Adrenal gland (tissue), 12 donors: ENCODE results near the gene ANK3. TPM values are rescaled to one million over a fixed set of nuclear protein-coding genes. Genes with fewer than 3 reads are reported as not detected.

ENCODE experiments used
- DNase-seq, 7 donors: peaks; one replicate each; pipeline ENCODE4 v3.0.0-alpha.2; 2019 to 2020
- H3K27ac ChIP-seq, 5 donors: fragments of 200-600 bp; sonication (generic) in 4 of 5; 1 replicate in 3 of 5; 2 replicates in 2 of 5; pipeline versions ENCODE4 v1.5.1 to v1.8.0; 2016 to 2020; ENCODE audit warnings: mild to moderate bottlenecking in 1 of 5
- H3K27me3 ChIP-seq: fragments of 200-600 bp; 2 replicates; pipeline ENCODE4 v1.8.0; 2021
- H3K36me3 ChIP-seq, 2 donors: fragments of 200-600 bp; replicated peaks in 1 of 2; 1 replicate in 1 of 2; 2 replicates in 1 of 2; pipeline versions ENCODE4 v1.5.1 to v1.8.0; 2018 to 2022
- H3K4me1 ChIP-seq, 2 donors: fragments of 200-600 bp; replicated peaks in 1 of 2; 1 replicate in 1 of 2; 2 replicates in 1 of 2; pipeline versions ENCODE4 v1.5.1 to v1.8.0; 2018 to 2021
- H3K4me3 ChIP-seq, 4 donors: fragments of 200-600 bp; sonication (generic) in 3 of 4; one replicate each; pipeline ENCODE4 v1.5.1; 2016 to 2018
- H3K9me3 ChIP-seq, 3 donors: fragments of 200-600 bp; sonication (generic) in 1 of 3; replicated peaks in 1 of 3; 1 replicate in 2 of 3; 2 replicates in 1 of 3; pipeline versions ENCODE4 v1.5.1 to v1.8.0; 2016 to 2021
- POLR2A ChIP-seq, 2 donors: fragments of 450-650 bp; IDR thresholded peaks; one replicate each; pipeline ENCODE4 v1.6.1; 2017; ENCODE audit warnings: antibody characterized with exemption in 2 of 2, mild to moderate bottlenecking in 2 of 2, moderate library complexity in 1 of 2
- WGBS, 4 donors: extraction: QIAGEN DNeasy Blood & Tissue Kit in 2 of 4; methylation state at CpG; one replicate each; pipeline versions ENCODE4 v1.1.5 to v1.1.7; 2013 to 2017; 5-methylcytosine and 5-hydroxymethylcytosine counted together
- intact Hi-C, 2 donors: fragments of 100-400 bp; cut with DNase I; formaldehyde crosslinking; loops; one replicate each; pipeline versions ENCODE4 v1.14.1 to v1.15.0; 2022 to 2023
- polyA plus RNA-seq, 3 donors: library from polyadenylated mRNA; stranded (reverse); fragments of 200-250 nt in 2 of 3; fragments of 350-450 nt in 1 of 3; fragmentation: Illumina TruSeq in 1 of 3; extraction: RNeasy Lipid Tissue Mini Kit (QIAGEN cat#74804) in 1 of 3; gene quantifications; one replicate each; pipeline ENCODE4 v1.2.3, GENCODE V29; 2013 to 2014
- total RNA-seq, 9 donors: library from RNA; depleted of rRNA in 4 of 9; stranded (reverse); fragments of >200 nt in 4 of 9; fragments of 120-200 nt in 1 of 9; fragmentation: NEBNext Ultra II Directional in 1 of 9; extraction: Animal tissue kit (Norgen Biotek cat#: 25700) in 1 of 9; gene quantifications; one replicate each; pipeline versions ENCODE4 v1.1.0 to v1.2.4, GENCODE V29; 2013 to 2023
- TF ChIP-seq, protein P1 (sequence below), 6 experiments: fragments of 450-650 bp in 4 of 6; fragments of 200-600 bp in 2 of 6; sonication (generic) in 1 of 6; IDR thresholded peaks; 1 replicate in 5 of 6; 2 replicates in 1 of 6; pipeline versions ENCODE4 v1.5.1 to v1.8.0; 2016 to 2021; ENCODE audit warnings: antibody characterized with exemption in 6 of 6, mild to moderate bottlenecking in 2 of 6, moderate library complexity in 1 of 6
- donor health status: healthy with polysubstance abuse.
- donor health status: Bipolar disorder and iron deficiency.
- donor health status: DM: yes; HTN: yes; CAD: no.
- donor health status: DM: no; HTN: no; CAD: no.
- donor health status: DM: no; HTN: no; CAD: no.
- donor health status: DM: yes; HTN: yes; CAD: no.

ANK3 gene
- total and polyA plus RNA-seq, 12 donors, result 2.6 to 48.1 (median 15.2) TPM

- no peaks in the 10 kb centered on the region for H3K4me1 ChIP-seq
- 66 to 84% (median 82%) methylated on average over 3 of the region's 3 CpGs for WGBS, 4 donors
- H3K27ac ChIP-seq, result no peak overlapping the region
- no peaks in the 10 kb centered on the region for H3K36me3 ChIP-seq
- TF ChIP-seq, protein P1, sequence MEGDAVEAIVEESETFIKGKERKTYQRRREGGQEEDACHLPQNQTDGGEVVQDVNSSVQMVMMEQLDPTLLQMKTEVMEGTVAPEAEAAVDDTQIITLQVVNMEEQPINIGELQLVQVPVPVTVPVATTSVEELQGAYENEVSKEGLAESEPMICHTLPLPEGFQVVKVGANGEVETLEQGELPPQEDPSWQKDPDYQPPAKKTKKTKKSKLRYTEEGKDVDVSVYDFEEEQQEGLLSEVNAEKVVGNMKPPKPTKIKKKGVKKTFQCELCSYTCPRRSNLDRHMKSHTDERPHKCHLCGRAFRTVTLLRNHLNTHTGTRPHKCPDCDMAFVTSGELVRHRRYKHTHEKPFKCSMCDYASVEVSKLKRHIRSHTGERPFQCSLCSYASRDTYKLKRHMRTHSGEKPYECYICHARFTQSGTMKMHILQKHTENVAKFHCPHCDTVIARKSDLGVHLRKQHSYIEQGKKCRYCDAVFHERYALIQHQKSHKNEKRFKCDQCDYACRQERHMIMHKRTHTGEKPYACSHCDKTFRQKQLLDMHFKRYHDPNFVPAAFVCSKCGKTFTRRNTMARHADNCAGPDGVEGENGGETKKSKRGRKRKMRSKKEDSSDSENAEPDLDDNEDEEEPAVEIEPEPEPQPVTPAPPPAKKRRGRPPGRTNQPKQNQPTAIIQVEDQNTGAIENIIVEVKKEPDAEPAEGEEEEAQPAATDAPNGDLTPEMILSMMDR (IDR thresholded peaks at IDR 0.05), result no peak
- intact Hi-C loops, result loop anchor here (5.0 to 10.0 kb wide), 4 partner anchors 88 to 229 kb away; no protein-coding TSS in a partner anchor
- no peaks in the 10 kb centered on the region for H3K9me3 ChIP-seq
- no peak for DNase-seq
- no peak overlapping the region for H3K4me3 ChIP-seq
- no peaks in the 10 kb centered on the region for H3K27me3 ChIP-seq
Measured at GRCh38 chr10:60205741-60206140, 183.9 kb downstream of the ANK3 start.

DNA sequence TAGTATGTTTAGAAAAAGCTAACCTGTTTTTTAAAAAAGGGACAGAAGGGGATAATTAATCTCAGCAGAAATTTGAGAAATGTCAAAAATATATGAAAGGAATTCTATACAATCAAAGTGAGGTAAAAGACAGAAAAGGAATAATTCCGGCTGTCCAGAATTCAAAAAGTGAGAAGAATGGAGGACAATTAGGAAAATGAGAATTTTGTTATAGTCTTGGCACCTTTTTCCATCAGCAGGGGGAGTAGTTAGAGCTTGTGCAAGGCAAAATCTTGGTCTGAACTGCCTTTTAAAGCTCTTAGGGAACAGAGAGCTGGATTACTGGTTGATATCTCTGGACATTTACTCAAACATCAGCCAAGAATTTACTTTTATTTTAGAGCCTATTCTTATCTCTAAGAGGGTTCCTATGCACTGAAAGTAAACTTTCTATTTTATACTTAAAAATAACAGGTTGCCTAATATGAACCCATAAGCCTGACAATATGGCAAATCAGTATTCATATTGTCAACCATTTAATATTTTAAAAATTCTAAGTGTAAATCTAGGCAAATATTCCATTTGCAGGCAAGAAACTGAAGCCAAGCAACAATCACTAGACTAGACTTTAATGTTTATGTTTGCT, 185.6 kb downstream of the ANK3 start:
- TF ChIP-seq, protein P1 (IDR thresholded peaks at IDR 0.05), result peak in 5 of 6 experiments; percentile 13 to 58 (median 48)
- no peak for TF ChIP-seq POLR2A (IDR thresholded peaks at IDR 0.05)
- H3K4me1 ChIP-seq, result no peaks in the 10 kb centered on the region
- no peaks in the 10 kb centered on the region for H3K9me3 ChIP-seq
- peak in 1 of 7 donors; percentile 8 for DNase-seq
- H3K27ac ChIP-seq, result no peak overlapping the region
- H3K27me3 ChIP-seq, result no peaks in the 10 kb centered on the region
- no peak overlapping the region for H3K4me3 ChIP-seq
- WGBS, 4 donors, result 49 to 55% (median 52%) methylated on average over 1 of the region's 1 CpG
- no peaks in the 10 kb centered on the region for H3K36me3 ChIP-seq
- intact Hi-C loops, result loop anchor here (10.0 kb wide), 2 partner anchors 89 to 231 kb away; no protein-coding TSS in a partner anchor

DNA sequence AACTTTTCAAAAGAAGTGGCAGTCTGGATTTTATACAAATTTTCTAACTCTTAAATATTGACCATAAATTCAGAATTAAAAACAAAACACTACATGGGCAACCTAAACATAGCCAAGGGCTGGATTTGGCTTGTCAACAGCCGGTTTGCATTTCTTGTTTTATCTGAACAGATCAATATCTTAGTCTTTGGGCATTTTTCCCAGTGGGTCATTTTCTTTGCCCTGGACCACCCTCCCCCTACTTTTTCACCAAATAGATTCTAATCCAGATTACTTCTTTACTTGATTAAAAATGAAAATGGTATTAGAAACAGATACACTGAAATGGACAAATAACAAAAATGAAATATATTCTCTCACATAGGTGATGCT, 189.0 kb downstream of the ANK3 start:
- WGBS, 4 donors, result 63 to 83% (median 78%) methylated on average over 1 of the region's 1 CpG
- Histone ChIP-seq H3K36me3 (no peaks in the 10 kb centered on the region), H3K4me3 (no peak overlapping the region)

GRCh38 chr10:60200012-60200681, 189.5 kb downstream of the ANK3 start:
- Histone ChIP-seq H3K4me3 (no peak overlapping the region), H3K9me3 (no peaks in the 10 kb centered on the region), H3K4me1 (no peaks in the 10 kb centered on the region), H3K36me3 (no peaks in the 10 kb centered on the region), H3K27ac (no peak overlapping the region), H3K27me3 (no peaks in the 10 kb centered on the region)
- TF ChIP-seq, protein P1 (IDR thresholded peaks at IDR 0.05), result no peak
- no peak for TF ChIP-seq POLR2A (IDR thresholded peaks at IDR 0.05)
- intact Hi-C loops, result loop anchor here (10.0 kb wide), 2 partner anchors 85 to 235 kb away; no protein-coding TSS in a partner anchor
- 77 to 84% (median 83%) methylated on average over 8 of the region's 8 CpGs for WGBS, 4 donors
- no peak for DNase-seq

More for the DNA sequence above, 189.0 kb downstream of the ANK3 start:
- H3K4me1 ChIP-seq, result no peaks in the 10 kb centered on the region
- no peak overlapping the region for H3K27ac ChIP-seq
- intact Hi-C loops, result loop anchor here (10.0 kb wide), 2 partner anchors 86 to 234 kb away; no protein-coding TSS in a partner anchor
- no peaks in the 10 kb centered on the region for H3K27me3 ChIP-seq
- H3K9me3 ChIP-seq, result no peaks in the 10 kb centered on the region
- TF ChIP-seq POLR2A (IDR thresholded peaks at IDR 0.05), result no peak
- TF ChIP-seq, protein P1 (IDR thresholded peaks at IDR 0.05), result no peak
- no peak for DNase-seq
